IPS-18c (cell line): ENCODE results near the gene DHCR7.
A peak's percentile ranks its signal among the peaks of the same experiment; 100 is the strongest.

Experiments
- H3K4me3 ChIP-seq: 2 replicates; pipeline ENCODE4 v1.7.0; 2013; ENCODE audit warnings: low read depth, mild to moderate bottlenecking, low read length, moderate library complexity; ENCODE audit not compliant: insufficient read depth
- H3K9me3 ChIP-seq: one replicate; pipeline ENCODE4 v1.6.1; 2013; ENCODE audit warnings: mild to moderate bottlenecking, low read length, moderate library complexity; ENCODE audit not compliant: control insufficient read depth, insufficient read depth

Gene DHCR7

GRCh38 chr11:71463331-71464211 is 15.4 kb upstream of the DHCR7 start:
- no peak overlapping the region for H3K4me3 ChIP-seq
- H3K9me3 ChIP-seq = no peaks in the 10 kb centered on the region

- no peaks in the 10 kb centered on the region for H3K9me3 ChIP-seq
- H3K4me3 ChIP-seq = no peak overlapping the region
Observed at GRCh38 chr11:71462726-71463125, 14.5 kb upstream of the DHCR7 start.

GRCh38 chr11:71461696-71462095 is 13.5 kb upstream of the DHCR7 start:
- H3K4me3 ChIP-seq = no peak overlapping the region
- H3K9me3 ChIP-seq = no peaks in the 10 kb centered on the region

GRCh38 chr11:71459767-71460320 is 11.7 kb upstream of the DHCR7 start:
- H3K4me3 ChIP-seq = no peak overlapping the region
- H3K9me3 ChIP-seq = no peaks in the 10 kb centered on the region

GRCh38 chr11:71459076-71459766 is 11.0 kb upstream of the DHCR7 start:
- no peaks in the 10 kb centered on the region for H3K9me3 ChIP-seq
- H3K4me3 ChIP-seq = no peak overlapping the region

- Histone ChIP-seq H3K4me3 (no peak overlapping the region), H3K9me3 (no peaks in the 10 kb centered on the region)
Observed at GRCh38 chr11:71458146-71459070, 10.2 kb upstream of the DHCR7 start.

GRCh38 chr11:71456831-71457230 is 8.6 kb upstream of the DHCR7 start:
- no peaks in the 10 kb centered on the region for H3K9me3 ChIP-seq
- H3K4me3 ChIP-seq = no peak overlapping the region

- Histone ChIP-seq H3K4me3 (no peak overlapping the region), H3K9me3 (no peaks in the 10 kb centered on the region)
Observed at GRCh38 chr11:71456294-71456693, 8.1 kb upstream of the DHCR7 start.

GRCh38 chr11:71454470-71455113 is 6.4 kb upstream of the DHCR7 start:
- Histone ChIP-seq H3K4me3 (no peak overlapping the region), H3K9me3 (no peaks in the 10 kb centered on the region)

GRCh38 chr11:71453918-71454304 is 5.7 kb upstream of the DHCR7 start:
- no peak overlapping the region; the same call in 1 of the 2 replicates for H3K4me3 ChIP-seq
- no peaks in the 10 kb centered on the region for H3K9me3 ChIP-seq

GRCh38 chr11:71453037-71453917 is 5.1 kb upstream of the DHCR7 start, which contains the start of gene NADSYN1:
NADSYN1 (plus strand) TSS chr11:71453203; CDS start chr11:71453297, 94 bp downstream.
- peak within 1 kb of the TSS; percentile 85 for H3K4me3 ChIP-seq
- no peaks in the 10 kb centered on the region for H3K9me3 ChIP-seq

- no peaks in the 10 kb centered on the region for H3K9me3 ChIP-seq
- H3K4me3 ChIP-seq = peak overlapping the region; percentile 72
Observed at GRCh38 chr11:71452199-71453036, 4.2 kb upstream of the DHCR7 start.

GRCh38 chr11:71451596-71452198 is 3.5 kb upstream of the DHCR7 start:
- Histone ChIP-seq H3K9me3 (no peaks in the 10 kb centered on the region), H3K4me3 (peak overlapping the region; percentile 72; the same call in 1 of the 2 replicates)

- H3K4me3 ChIP-seq = no peak overlapping the region
- H3K9me3 ChIP-seq = no peaks in the 10 kb centered on the region
Observed at GRCh38 chr11:71450939-71451338, 2.7 kb upstream of the DHCR7 start.

GRCh38 chr11:71450507-71450906 is 2.3 kb upstream of the DHCR7 start:
- H3K9me3 ChIP-seq = no peaks in the 10 kb centered on the region
- no peak overlapping the region for H3K4me3 ChIP-seq
